Osteoblast (primary cell): ENCODE data around the gene TMC3. TPM values are rescaled to one million over a fixed set of nuclear protein-coding genes. Genes with fewer than 3 reads are reported as not detected.

Experiments
- DNase-seq: peaks from one replicate; pipeline ENCODE4 v3.0.0; 2011; ENCODE audit warnings: low spot score, mixed read lengths; ENCODE audit not compliant: insufficient read length; ENCODE audit errors: missing footprints
- H2AFZ ChIP-seq: 2 replicates; pipeline ENCODE4 v1.6.0; 2011; ENCODE audit warnings: mild to moderate bottlenecking, low read length
- H3K27ac ChIP-seq: 2 replicates; pipeline ENCODE4 v1.5.1; 2011; ENCODE audit warnings: mild to moderate bottlenecking, low read depth, low read length, moderate library complexity
- H3K27me3 ChIP-seq: 2 replicates; pipeline ENCODE4 v1.6.0; 2012; ENCODE audit warnings: mild to moderate bottlenecking, control low read depth, inconsistent platforms, low read length, moderate library complexity; ENCODE audit not compliant: insufficient read depth
- H3K36me3 ChIP-seq: 2 replicates; pipeline ENCODE4 v1.5.1; 2011; ENCODE audit warnings: mild to moderate bottlenecking, low read length, control low read depth, moderate library complexity; ENCODE audit not compliant: insufficient read depth
- H3K4me1 ChIP-seq: 2 replicates; pipeline ENCODE4 v1.5.1; 2011; ENCODE audit warnings: mild to moderate bottlenecking, low read length, control low read depth, moderate library complexity; ENCODE audit not compliant: insufficient read depth
- H3K4me2 ChIP-seq: 2 replicates; pipeline ENCODE4 v1.6.0; 2011; ENCODE audit warnings: mild to moderate bottlenecking, low read length; ENCODE audit not compliant: insufficient read depth
- H3K4me3 ChIP-seq: fragments of 200-600 bp; sonication (generic); 3 replicates; pipeline ENCODE4 v1.5.1; 2012; ENCODE audit warnings: mild to moderate bottlenecking, low read length, inconsistent platforms; ENCODE audit not compliant: insufficient read depth
- H3K79me2 ChIP-seq: 2 replicates; pipeline ENCODE4 v1.6.0; 2012; ENCODE audit warnings: mild to moderate bottlenecking, low read length, control low read depth, inconsistent platforms; ENCODE audit not compliant: insufficient read depth
- H3K9me3 ChIP-seq: 2 replicates; pipeline ENCODE4 v1.5.1; 2011; ENCODE audit warnings: low read depth, low read length, control low read depth
- H4K20me1 ChIP-seq: 2 replicates; pipeline ENCODE4 v1.6.0; 2012; ENCODE audit warnings: mild to moderate bottlenecking, low read length, control low read depth; ENCODE audit not compliant: insufficient read depth
- CTCF ChIP-seq: IDR thresholded peaks from 2 replicates; pipeline ENCODE4 v1.5.1; 2011; ENCODE audit warnings: mild to moderate bottlenecking, low read depth, low read length, moderate library complexity; ENCODE audit errors: extremely low read depth
- total RNA-seq: library from RNA; depleted of rRNA; stranded (reverse); fragments of >200 nt; gene quantifications from 2 replicates; pipeline ENCODE4 v1.2.3, GENCODE V29; 2012

Gene TMC3
- total RNA-seq, 1 donor, result not detected

- no peak for TF ChIP-seq CTCF
- Histone ChIP-seq H3K36me3 (no peaks in the 10 kb centered on the region), H3K27ac (no peak overlapping the region), H3K9me3 (no peaks in the 10 kb centered on the region), H3K4me3 (no peak overlapping the region), H2AFZ (no peak overlapping the region), H3K4me1 (peaks cover 5% of the 10 kb centered on the region), H4K20me1 (no peaks in the 10 kb centered on the region), H3K79me2 (no peaks in the 10 kb centered on the region), H3K4me2 (no peak overlapping the region), H3K27me3 (no peaks in the 10 kb centered on the region)
- no peak for DNase-seq
Observed at GRCh38 chr15:81297147-81297572, 76.9 kb downstream of the TMC3 start.

- Histone ChIP-seq H3K79me2 (no peaks in the 10 kb centered on the region), H4K20me1 (no peaks in the 10 kb centered on the region), H3K27me3 (no peaks in the 10 kb centered on the region), H3K4me3 (no peak overlapping the region), H3K9me3 (no peaks in the 10 kb centered on the region), H3K27ac (no peak overlapping the region), H3K4me1 (peaks cover 5% of the 10 kb centered on the region), H3K36me3 (no peaks in the 10 kb centered on the region), H3K4me2 (no peak overlapping the region), H2AFZ (no peak overlapping the region)
- no peak for TF ChIP-seq CTCF
- DNase-seq, result no peak
Observed at GRCh38 chr15:81296673-81297072, 77.3 kb downstream of the TMC3 start.

- Histone ChIP-seq H3K9me3 (no peaks in the 10 kb centered on the region), H3K79me2 (no peaks in the 10 kb centered on the region), H3K4me1 (peaks cover 5% of the 10 kb centered on the region), H3K27me3 (no peaks in the 10 kb centered on the region), H3K36me3 (no peaks in the 10 kb centered on the region), H3K4me2 (no peak overlapping the region), H3K4me3 (no peak overlapping the region), H2AFZ (no peak overlapping the region), H4K20me1 (no peaks in the 10 kb centered on the region), H3K27ac (no peak overlapping the region)
- no peak for DNase-seq
- no peak for TF ChIP-seq CTCF
Observed at GRCh38 chr15:81296186-81296585, 77.8 kb downstream of the TMC3 start.

- no peak overlapping the region for H3K4me3 ChIP-seq
- no peak overlapping the region for H3K27ac ChIP-seq
- no peaks in the 10 kb centered on the region for H3K27me3 ChIP-seq
- no peaks in the 10 kb centered on the region for H3K36me3 ChIP-seq
- H3K4me2 ChIP-seq, result no peak overlapping the region
- no peak overlapping the region for H2AFZ ChIP-seq
- H3K79me2 ChIP-seq, result no peaks in the 10 kb centered on the region
- H4K20me1 ChIP-seq, result no peaks in the 10 kb centered on the region
- peak; percentile 62 for DNase-seq
- no peaks in the 10 kb centered on the region for H3K9me3 ChIP-seq
- H3K4me1 ChIP-seq, result peaks cover 5% of the 10 kb centered on the region
- TF ChIP-seq CTCF, result no peak
Observed at GRCh38 chr15:81295486-81296121, 78.4 kb downstream of the TMC3 start.
